Right cardiac atrium (tissue), 5 donors: ENCODE data around the gene NUP88. TPM values are rescaled to one million over a fixed set of nuclear protein-coding genes. Genes with fewer than 3 reads are reported as not detected.

Experiments
- ATAC-seq, 2 donors: fragments of 200-7000 bp; cut with Tn5 transposase; one replicate each; pipeline versions ENCODE4 v1.8.0 to v1.9.1; 2020; ENCODE audit warnings: moderate library complexity in 2 of 2, mild to moderate bottlenecking in 1 of 2
- DNase-seq, 3 donors: peaks; one replicate each; pipeline ENCODE4 v3.0.0-alpha.2; 2020
- H3K27ac ChIP-seq: one replicate; pipeline ENCODE4 v1.5.1; 2013; ENCODE audit warnings: mild to moderate bottlenecking, low read length, control low read depth, moderate library complexity
- H3K27me3 ChIP-seq: one replicate; pipeline ENCODE4 v1.6.1; 2013; ENCODE audit not compliant: control insufficient read depth, insufficient read depth
- H3K4me1 ChIP-seq: one replicate; pipeline ENCODE4 v1.6.1; 2013; ENCODE audit warnings: low read length; ENCODE audit not compliant: control insufficient read depth, insufficient read depth
- H3K4me3 ChIP-seq: one replicate; pipeline ENCODE4 v1.5.1; 2013; ENCODE audit warnings: low read length, control low read depth
- H3K9me3 ChIP-seq: one replicate; pipeline ENCODE4 v1.6.1; 2013; ENCODE audit warnings: low read length; ENCODE audit not compliant: control insufficient read depth
- WGBS: extraction: QIAGEN DNeasy Blood & Tissue Kit; methylation state at CpG from one replicate; pipeline ENCODE4 v1.1.7; 2013; 5-methylcytosine and 5-hydroxymethylcytosine counted together
- intact Hi-C, 4 donors: fragments of 100-400 bp; cut with DNase I; formaldehyde crosslinking; loops; one replicate each; pipeline versions ENCODE4 v1.11.0 to v1.14.0; 2022 to 2023
- polyA plus RNA-seq: library from polyadenylated mRNA; stranded (reverse); fragments of 200-250 nt; gene quantifications from one replicate; pipeline ENCODE4 v1.2.3, GENCODE V29; 2013
- total RNA-seq, 4 donors: library from RNA; stranded (reverse); fragmentation: NEBNext Ultra II Directional; extraction: Animal tissue kit (Norgen Biotek cat#: 25700); gene quantifications; one replicate each; pipeline ENCODE4 v1.2.1, GENCODE V29; 2021
- donor health status: healthy with polysubstance abuse.
- donor health status: DM: no; HTN: yes; CAD: no.
- donor health status: DM: no; HTN: no; CAD: no.
- donor health status: DM: no; HTN: yes; CAD: no; lungs with severe emphysema.
- donor health status: DM: yes; HTN: yes; CAD: no.

The NUP88 gene
- total and polyA plus RNA-seq, 5 donors: 28.5 to 42.1 (median 37.2) TPM

GRCh38 chr17:5380491-5381135 lies 38.8 kb downstream of the NUP88 start:
- H3K4me3 ChIP-seq: no peak overlapping the region
- no peak for DNase-seq
- WGBS: 56% methylated on average over 7 of the region's 7 CpGs
- ATAC-seq: peak in 1 of 2 donors; percentile 30
- H3K9me3 ChIP-seq: no peaks in the 10 kb centered on the region
- intact Hi-C loops: no loop called here
- H3K27ac ChIP-seq: no peak overlapping the region
- H3K27me3 ChIP-seq: no peaks in the 10 kb centered on the region
- no peaks in the 10 kb centered on the region for H3K4me1 ChIP-seq

- H3K9me3 ChIP-seq: no peaks in the 10 kb centered on the region
- H3K27ac ChIP-seq: no peak overlapping the region
- no peaks in the 10 kb centered on the region for H3K4me1 ChIP-seq
- 89% methylated on average over 11 of the region's 11 CpGs for WGBS
- no peak for DNase-seq
- intact Hi-C loops: no loop called here
- no peaks in the 10 kb centered on the region for H3K27me3 ChIP-seq
- no peak overlapping the region for H3K4me3 ChIP-seq
- ATAC-seq: no peak
These were observed 39.9 kb downstream of the NUP88 start for GRCh38 chr17:5379351-5380107.

GRCh38 chr17:5378566-5379207 lies 40.8 kb downstream of the NUP88 start:
- Histone ChIP-seq H3K4me3 (no peak overlapping the region), H3K4me1 (no peaks in the 10 kb centered on the region), H3K27me3 (no peaks in the 10 kb centered on the region), H3K9me3 (no peaks in the 10 kb centered on the region), H3K27ac (no peak overlapping the region)
- no peak for DNase-seq
- intact Hi-C loops: no loop called here
- ATAC-seq: no peak
- WGBS: 94% methylated on average over 3 of the region's 3 CpGs

- H3K27ac ChIP-seq: no peak overlapping the region
- H3K4me1 ChIP-seq: no peaks in the 10 kb centered on the region
- H3K9me3 ChIP-seq: no peaks in the 10 kb centered on the region
- no peak overlapping the region for H3K4me3 ChIP-seq
- 79% methylated on average over 6 of the region's 6 CpGs for WGBS
- intact Hi-C loops: no loop called here
- ATAC-seq (no peak), DNase-seq (no peak)
- no peaks in the 10 kb centered on the region for H3K27me3 ChIP-seq
These were observed 46.4 kb downstream of the NUP88 start for GRCh38 chr17:5373112-5373511.

GRCh38 chr17:5370411-5370810 lies 49.1 kb downstream of the NUP88 start:
- Histone ChIP-seq H3K9me3 (no peaks in the 10 kb centered on the region), H3K27ac (no peak overlapping the region), H3K4me3 (no peak overlapping the region), H3K27me3 (no peaks in the 10 kb centered on the region), H3K4me1 (no peaks in the 10 kb centered on the region)
- intact Hi-C loops: no loop called here
- ATAC-seq: no peak
- no peak for DNase-seq
- WGBS: 96% methylated on average over 4 of the region's 4 CpGs

GRCh38 chr17:5365831-5366230 lies 53.6 kb downstream of the NUP88 start:
- no peak overlapping the region for H3K27ac ChIP-seq
- no peaks in the 10 kb centered on the region for H3K4me1 ChIP-seq
- 92% methylated on average over 6 of the region's 6 CpGs for WGBS
- no peak for ATAC-seq
- no peak for DNase-seq
- no peak overlapping the region for H3K4me3 ChIP-seq
- no peaks in the 10 kb centered on the region for H3K27me3 ChIP-seq
- H3K9me3 ChIP-seq: no peaks in the 10 kb centered on the region
- intact Hi-C loops: no loop called here

- intact Hi-C loops: no loop called here
- H3K4me3 ChIP-seq: no peak overlapping the region
- DNase-seq: no peak
- ATAC-seq: no peak
- no peaks in the 10 kb centered on the region for H3K9me3 ChIP-seq
- H3K27ac ChIP-seq: no peak overlapping the region
- no peaks in the 10 kb centered on the region for H3K4me1 ChIP-seq
- H3K27me3 ChIP-seq: no peaks in the 10 kb centered on the region
These were observed 54.8 kb downstream of the NUP88 start for GRCh38 chr17:5364696-5365095.

- Histone ChIP-seq H3K9me3 (no peaks in the 10 kb centered on the region), H3K4me1 (no peaks in the 10 kb centered on the region), H3K27ac (no peak overlapping the region), H3K4me3 (no peak overlapping the region), H3K27me3 (no peaks in the 10 kb centered on the region)
- DNase-seq (no peak), ATAC-seq (no peak)
- intact Hi-C loops: no loop called here
- WGBS: 97% methylated on average over 6 of the region's 6 CpGs
These were observed 55.3 kb downstream of the NUP88 start for GRCh38 chr17:5364156-5364555.

GRCh38 chr17:5362162-5362811 lies 57.2 kb downstream of the NUP88 start:
- Histone ChIP-seq H3K4me1 (no peaks in the 10 kb centered on the region), H3K4me3 (no peak overlapping the region), H3K9me3 (no peaks in the 10 kb centered on the region), H3K27ac (no peak overlapping the region), H3K27me3 (no peaks in the 10 kb centered on the region)
- 68% methylated on average over 7 of the region's 7 CpGs for WGBS
- intact Hi-C loops: no loop called here
- no peak for DNase-seq
- ATAC-seq: no peak

- Histone ChIP-seq H3K27me3 (no peaks in the 10 kb centered on the region), H3K4me3 (no peak overlapping the region), H3K9me3 (no peaks in the 10 kb centered on the region), H3K27ac (no peak overlapping the region), H3K4me1 (no peaks in the 10 kb centered on the region)
- no peak for ATAC-seq
- DNase-seq: no peak
- 70% methylated on average over 9 of the region's 9 CpGs for WGBS
- intact Hi-C loops: no loop called here
These were observed 58.0 kb downstream of the NUP88 start for GRCh38 chr17:5361426-5361825.
